GM13976 (cell line): ENCODE results near the gene SPDL1.

ENCODE experiments used
- DNase-seq: peaks from one replicate; pipeline ENCODE4 v3.0.0; 2012; ENCODE audit warnings: low spot score
- CTCF ChIP-seq: IDR thresholded peaks from 2 replicates; pipeline ENCODE4 v1.5.1; 2012; ENCODE audit warnings: borderline replicate concordance, mild to moderate bottlenecking; ENCODE audit not compliant: insufficient read depth; ENCODE audit errors: extremely low read depth, missing control alignments, control extremely low read depth
- in situ Hi-C: fragments of 300-500 bp; cut with MboI; formaldehyde crosslinking; loops from one replicate; pipeline ENCODE4 v1.12.0; 2022; ENCODE audit warnings: low sequenced_read_pairs, mixed read lengths, inconsistent platforms; ENCODE audit not compliant: unreplicated experiment

The SPDL1 gene

GRCh38 chr5:169634606-169635005 lies 51.0 kb downstream of the SPDL1 start:
- TF ChIP-seq CTCF = no peak
- in situ Hi-C loops = no loop called here

GRCh38 chr5:169635936-169636335 lies 52.4 kb downstream of the SPDL1 start:
- TF ChIP-seq CTCF = no peak
- in situ Hi-C loops = no loop called here
- DNase-seq = no peak

More at GRCh38 chr5:169634606-169635005, 51.0 kb downstream of the SPDL1 start:
- DNase-seq = no peak

GRCh38 chr5:169636477-169637084 lies 53.0 kb downstream of the SPDL1 start:
- no peak for TF ChIP-seq CTCF
- in situ Hi-C loops = no loop called here
- no peak for DNase-seq

- in situ Hi-C loops = no loop called here
- peak; percentile 89 for DNase-seq
- no peak for TF ChIP-seq CTCF
Observed at GRCh38 chr5:169637085-169637548, 53.5 kb downstream of the SPDL1 start, which contains the start of gene DOCK2. DOCK2 (plus strand) TSS chr5:169637275; CDS start chr5:169637327, 52 bp downstream.

- TF ChIP-seq CTCF = no peak
- in situ Hi-C loops = no loop called here
- DNase-seq = peak; percentile 72
Observed at GRCh38 chr5:169637549-169638121, 54.1 kb downstream of the SPDL1 start.

GRCh38 chr5:169641253-169641652 lies 57.7 kb downstream of the SPDL1 start:
- in situ Hi-C loops = no loop called here
- DNase-seq = no peak
- no peak for TF ChIP-seq CTCF
